ENCODE results near the gene NRAS.

The NRAS gene

GRCh38 chr1:114716304-114717170 is at the start of gene NRAS:
NRAS (minus strand) TSS chr1:114716771; CDS start chr1:114716160, 611 bp downstream.
- DNase-seq (ENCODE audit: low read depth), result peak; percentile 92

- DNase-seq (ENCODE audit: low read depth), result no peak
Measured at GRCh38 chr1:114764689-114765088, 48.1 kb upstream of the NRAS start.

DNA sequence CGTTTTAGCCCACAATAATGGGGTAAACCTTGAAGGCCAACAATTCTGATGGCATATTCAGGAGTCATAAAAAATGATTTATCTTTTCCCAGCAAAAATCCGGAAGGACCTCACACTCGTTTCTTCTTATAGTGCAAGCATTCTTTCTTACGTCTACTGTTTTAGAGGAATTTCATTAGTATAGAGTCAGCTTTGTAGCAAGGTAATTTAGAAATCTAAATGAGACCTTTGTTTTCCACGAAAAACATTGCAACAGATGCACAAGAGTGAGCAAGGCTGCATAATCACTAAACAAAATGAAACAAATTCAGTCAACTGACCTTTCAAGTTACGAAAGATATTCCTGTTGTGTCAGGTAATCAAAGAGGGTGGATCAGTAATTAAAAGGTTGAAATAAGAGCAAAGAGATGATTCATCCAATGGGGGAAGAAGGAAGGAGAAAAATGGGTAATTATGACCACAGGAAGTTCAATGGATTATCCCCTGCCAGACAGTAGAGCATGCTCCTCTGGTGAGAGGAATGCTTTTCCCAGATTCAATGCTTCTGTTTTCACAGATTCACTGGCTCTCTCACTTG is 41.8 kb upstream of the NRAS start:
- no peak for DNase-seq (ENCODE audit: low read depth)

DNA sequence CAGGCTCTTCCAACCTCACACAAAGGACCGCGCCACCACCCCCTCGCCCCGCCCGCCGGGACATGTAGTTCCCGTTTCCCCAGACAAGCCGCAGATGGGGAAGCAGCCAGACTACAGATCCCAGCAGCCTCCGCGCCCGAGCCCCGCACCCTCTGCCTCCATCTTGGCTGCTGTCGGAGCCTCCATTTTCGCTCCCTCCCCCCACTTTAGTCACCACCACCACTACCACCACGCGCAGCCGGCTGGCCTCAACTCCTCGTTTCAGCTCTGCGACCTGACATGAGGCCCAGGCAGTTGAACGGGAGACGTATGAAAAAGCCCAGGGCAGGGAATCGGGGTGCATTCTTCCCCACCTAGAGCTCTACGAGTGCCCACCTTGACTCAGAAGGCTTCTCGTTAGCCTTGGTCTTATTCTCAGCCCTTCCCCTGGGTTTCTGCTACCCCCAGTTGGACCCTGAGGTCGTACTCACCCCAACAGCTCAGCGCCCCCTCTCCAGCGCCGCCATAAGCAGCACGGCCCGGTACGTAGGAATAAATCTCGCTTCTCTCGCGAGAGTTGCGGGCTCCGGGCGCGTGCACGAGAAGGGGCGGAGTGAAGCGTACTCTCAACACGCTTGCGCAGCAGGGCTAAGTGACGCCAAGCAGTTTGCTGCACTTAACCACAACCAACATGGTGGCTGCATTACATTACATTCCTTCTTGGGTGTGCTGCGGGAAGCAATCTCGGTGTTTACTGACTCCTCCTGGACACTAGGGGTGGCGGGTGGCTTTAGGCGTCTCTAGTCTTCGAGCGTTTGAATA is 41.1 kb upstream of the NRAS start, which contains the start of gene CSDE1:
Gene CSDE1, minus strand, starts transcription at position 530 of the 801 bp plus-strand sequence. CDS start 18,094 bp downstream, outside the sequence.
- peak; percentile 96 for DNase-seq (ENCODE audit: low read depth)

GRCh38 chr1:114756949-114757454 is 40.4 kb upstream of the NRAS start:
- DNase-seq (ENCODE audit: low read depth), result no peak

- no peak for DNase-seq (ENCODE audit: low read depth)
Measured at GRCh38 chr1:114756009-114756892, 39.7 kb upstream of the NRAS start.

- DNase-seq (ENCODE audit: low read depth), result no peak
Measured at GRCh38 chr1:114755006-114755931, 38.7 kb upstream of the NRAS start.

DNA sequence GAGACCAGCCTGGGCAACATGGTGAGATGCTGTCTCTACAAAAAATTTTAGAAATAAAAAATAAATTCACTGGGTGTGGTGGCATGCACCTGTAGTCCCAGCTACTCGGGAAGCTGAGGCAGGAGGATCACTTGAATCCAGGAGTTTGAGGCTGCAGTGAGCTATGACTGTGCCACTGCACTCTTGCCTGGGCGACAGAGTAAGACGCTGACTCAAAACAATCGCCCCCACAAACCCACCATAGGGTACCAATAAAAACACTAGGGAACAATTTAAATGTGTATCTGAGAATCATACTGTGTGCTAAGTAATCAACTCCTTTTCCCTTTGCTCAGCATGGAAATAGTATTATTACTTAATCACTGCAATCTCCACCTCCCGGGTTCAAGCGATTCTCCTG is 37.1 kb upstream of the NRAS start:
- DNase-seq (ENCODE audit: low read depth), result peak; percentile 9

DNA sequence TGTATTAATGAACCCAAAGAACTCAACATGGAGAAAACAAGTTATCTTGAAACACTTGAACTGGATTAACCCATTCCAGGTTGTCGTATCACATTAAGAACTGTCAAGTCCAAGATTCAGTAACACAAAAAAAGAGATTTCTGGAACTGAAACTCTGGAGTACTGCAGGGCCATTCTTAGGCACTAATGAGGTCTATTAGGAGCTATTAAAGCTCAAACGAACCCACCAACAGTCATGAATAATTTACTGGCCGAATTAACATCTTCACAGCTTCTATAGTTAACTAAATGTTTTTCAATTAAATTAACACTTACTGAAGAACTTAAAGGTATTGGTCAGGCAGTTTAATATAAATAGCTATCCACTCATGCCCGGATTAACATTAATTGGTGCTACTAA is 36.6 kb upstream of the NRAS start:
- no peak for DNase-seq (ENCODE audit: low read depth)

- DNase-seq (ENCODE audit: low read depth), result no peak
Measured at GRCh38 chr1:114750780-114751179, 34.2 kb upstream of the NRAS start.

DNA sequence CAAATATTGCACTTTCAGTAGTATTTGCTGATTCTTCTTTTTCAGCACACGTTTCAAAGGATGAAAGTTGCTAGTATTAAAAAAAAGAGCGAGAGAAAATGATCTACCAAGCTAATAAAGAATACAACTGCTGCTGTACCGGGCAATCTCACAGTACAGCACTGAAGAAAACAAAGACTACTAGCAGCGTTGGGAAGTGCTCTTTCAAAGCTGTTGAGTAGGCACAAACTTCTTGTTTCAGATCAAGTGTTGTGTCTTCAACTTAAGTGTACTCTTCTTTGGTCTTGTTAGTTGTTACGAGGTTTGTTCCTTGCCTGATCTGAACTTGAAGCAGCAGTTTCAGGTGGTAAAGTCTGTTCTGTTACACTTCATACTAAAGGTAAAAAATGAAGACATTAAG is 33.3 kb upstream of the NRAS start:
- DNase-seq (ENCODE audit: low read depth), result no peak

DNA sequence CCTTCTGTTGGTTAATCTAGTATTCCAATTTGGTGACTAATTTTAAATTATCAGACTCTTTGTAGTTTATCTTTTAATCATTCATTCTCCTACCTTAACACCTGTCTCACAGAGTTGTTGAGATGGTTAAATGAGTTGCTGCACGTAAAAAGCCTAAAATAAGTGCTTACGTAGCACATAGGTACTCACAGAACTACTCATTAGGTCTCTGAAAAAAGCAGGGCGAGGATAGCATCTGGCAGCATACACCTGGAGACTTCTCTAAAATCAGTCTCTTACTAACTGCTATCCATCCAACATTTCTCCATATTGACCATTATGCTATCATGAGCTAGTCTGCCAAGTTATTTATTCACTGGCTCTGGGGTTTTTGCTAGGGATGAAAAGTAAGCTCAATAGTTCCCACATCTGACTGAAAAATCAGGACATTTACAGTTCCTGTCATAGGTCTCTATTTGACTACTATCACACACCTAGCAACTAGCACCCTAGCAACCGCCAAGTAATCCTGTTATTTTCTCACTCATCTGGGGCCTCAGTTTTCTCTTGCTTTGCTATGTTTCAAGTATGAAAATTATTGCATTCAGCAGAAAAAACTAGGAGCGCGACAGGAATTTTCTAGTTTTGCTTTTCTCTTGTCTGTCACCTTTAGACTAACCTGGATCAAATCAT is 30.0 kb upstream of the NRAS start:
- no peak for DNase-seq (ENCODE audit: low read depth)

DNA sequence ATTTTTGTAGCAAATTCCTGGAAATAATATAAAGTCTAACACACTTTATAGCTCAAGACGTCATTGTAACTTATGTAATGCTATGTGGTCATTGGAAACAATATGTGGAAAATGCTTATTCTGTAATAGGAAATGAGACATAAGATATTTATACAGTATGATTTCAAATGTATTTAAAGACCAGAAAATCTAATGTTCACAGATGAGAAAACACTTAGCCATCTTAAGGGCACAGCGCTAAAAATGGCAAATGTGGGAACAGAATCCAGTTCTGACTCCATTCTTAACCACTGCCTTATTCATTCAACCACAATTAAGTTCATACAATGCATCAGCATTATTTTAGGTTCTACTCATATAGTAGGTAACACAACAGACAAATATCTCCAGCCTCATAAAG is 28.7 kb upstream of the NRAS start:
- DNase-seq (ENCODE audit: low read depth), result no peak

DNA sequence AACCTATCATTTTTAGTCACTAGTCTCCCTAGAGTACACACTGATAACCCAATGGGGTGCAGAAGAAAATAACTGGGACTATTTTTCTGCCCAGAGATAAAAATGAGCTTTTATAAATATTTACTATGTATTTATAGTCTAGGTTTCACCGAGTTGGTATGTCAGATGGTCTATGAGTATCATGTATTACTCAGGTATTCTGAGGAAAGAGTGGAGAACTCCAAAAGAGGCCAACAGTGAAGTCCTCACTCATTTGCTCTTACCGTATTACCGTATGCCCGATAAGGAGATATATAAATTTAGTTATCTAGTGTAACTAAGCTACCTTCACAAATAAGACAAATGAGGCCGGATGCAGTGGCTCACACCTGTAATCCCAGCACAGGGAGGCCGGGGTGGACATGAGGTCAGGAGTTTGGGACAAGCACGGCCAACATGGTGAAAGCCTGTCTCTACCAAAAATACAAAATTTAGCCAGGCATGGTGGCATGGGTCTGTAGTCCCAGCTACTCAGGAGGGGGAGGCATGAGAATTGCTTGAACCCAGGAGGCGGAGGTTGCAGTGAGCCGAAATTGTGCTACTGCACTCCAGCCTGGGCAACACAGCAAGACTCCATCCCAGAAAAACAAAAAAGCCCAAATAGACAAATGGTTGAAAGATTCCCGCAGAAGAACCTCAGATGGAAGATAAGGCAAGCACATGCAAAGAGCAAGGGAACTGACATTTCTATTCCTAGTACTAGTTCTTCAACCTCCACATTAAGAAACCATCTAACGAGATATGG is 25.6 kb upstream of the NRAS start:
- no peak for DNase-seq (ENCODE audit: low read depth)

DNA sequence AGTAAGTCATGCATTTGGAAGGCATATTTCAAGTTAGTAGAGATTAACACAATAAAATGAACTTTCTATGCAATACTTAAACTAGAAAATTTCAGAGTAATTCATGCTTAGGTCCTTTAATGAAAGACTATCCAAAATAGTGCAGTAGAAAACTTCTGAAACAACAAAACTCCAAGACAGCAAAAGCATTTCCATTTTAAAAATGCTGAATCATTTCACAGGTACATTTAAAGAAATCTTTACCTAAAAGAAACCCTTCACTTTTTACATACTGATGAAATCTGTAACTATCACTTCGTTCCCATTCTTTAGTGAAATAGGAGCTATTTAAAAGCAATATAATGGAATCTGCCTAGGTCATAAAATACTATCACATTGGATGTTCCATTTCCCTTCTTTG is 23.8 kb upstream of the NRAS start:
- no peak for DNase-seq (ENCODE audit: low read depth)

DNA sequence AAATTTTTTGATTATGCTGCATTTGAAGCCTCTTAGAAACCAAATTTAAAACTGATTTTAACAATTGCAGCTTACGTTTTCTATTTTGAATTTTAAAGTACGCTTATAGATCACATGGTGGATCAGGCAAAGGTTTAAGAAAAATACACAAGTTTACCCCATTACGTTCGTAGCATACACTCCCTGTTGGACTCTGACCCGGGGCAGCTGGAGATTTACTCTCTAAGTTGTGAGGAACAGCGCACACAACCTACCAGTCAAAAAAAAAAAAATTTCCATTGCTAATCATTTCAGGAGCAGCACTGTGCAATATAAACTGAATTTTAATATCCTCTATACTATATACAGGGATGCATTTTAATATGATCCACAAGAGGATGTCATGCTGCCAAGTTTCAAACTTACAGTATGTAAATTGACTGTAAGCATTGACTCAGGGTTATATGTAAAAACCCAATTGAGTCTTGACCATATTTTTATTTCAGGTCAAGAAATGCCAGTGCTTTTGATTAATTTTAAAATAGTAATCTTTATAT is 20.8 kb upstream of the NRAS start:
- DNase-seq (ENCODE audit: low read depth), result no peak

GRCh38 chr1:114735479-114735878 is 18.9 kb upstream of the NRAS start:
- DNase-seq (ENCODE audit: low read depth), result no peak

GRCh38 chr1:114729782-114730181 is 13.2 kb upstream of the NRAS start:
- no peak for DNase-seq (ENCODE audit: low read depth)

DNA sequence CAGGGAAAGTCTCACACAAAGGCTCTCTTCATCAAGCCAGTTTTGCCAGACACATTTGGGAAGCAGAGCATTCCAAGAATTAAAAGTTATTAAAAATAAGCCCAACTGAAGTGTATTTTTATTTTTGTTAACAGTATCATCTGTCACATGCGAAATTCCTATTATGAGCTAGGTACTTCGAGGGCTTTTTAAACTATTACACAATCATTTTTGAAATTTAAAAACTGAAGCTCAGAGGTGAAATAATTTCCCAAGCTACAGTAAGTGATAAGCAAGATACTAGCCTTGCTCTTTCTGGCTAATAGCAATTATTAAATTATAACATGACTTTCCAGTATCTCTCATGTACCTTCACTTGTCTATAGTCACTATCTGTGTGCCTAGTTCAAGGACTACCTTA is 12.0 kb upstream of the NRAS start:
- no peak for DNase-seq (ENCODE audit: low read depth)
